Keratinocyte (primary cell): Measurements from ENCODE around the gene FBXW5. TPM values are rescaled to one million over a fixed set of nuclear protein-coding genes. Genes with fewer than 3 reads are reported as not detected.

Experiments used
- DNase-seq: peaks from one replicate; pipeline ENCODE4 v3.0.0-alpha.2; 2011; ENCODE audit warnings: low read depth, missing footprints, low spot score
- FAIRE-seq: peaks from 2 replicates; lab custom pipeline; 2011; peaks lifted over from hg19 to GRCh38; lab: Jason Lieb, UNC
- H2AFZ ChIP-seq: 2 replicates; pipeline ENCODE4 v1.6.0; 2012; ENCODE audit warnings: low read length, control low read depth, inconsistent platforms; ENCODE audit not compliant: control insufficient read depth
- H3K27ac ChIP-seq: 2 replicates; pipeline ENCODE4 v1.5.1; 2011; ENCODE audit warnings: low read length; ENCODE audit not compliant: control insufficient read depth, insufficient read depth
- H3K27me3 ChIP-seq: 3 replicates; pipeline ENCODE4 v1.6.0; 2011; ENCODE audit warnings: low read length; ENCODE audit not compliant: control insufficient read depth, insufficient read depth; ENCODE audit errors: extremely low read depth
- H3K36me3 ChIP-seq, 2 experiments: 2 replicates in 1 of 2; 3 replicates in 1 of 2; pipeline ENCODE4 v1.5.1; 2011; ENCODE audit warnings: low read length in 2 of 2, mild to moderate bottlenecking in 1 of 2; ENCODE audit not compliant: control insufficient read depth in 2 of 2, insufficient read depth in 2 of 2; ENCODE audit errors: extremely low read depth in 1 of 2
- H3K4me1 ChIP-seq: 3 replicates; pipeline ENCODE4 v1.5.1; 2011; ENCODE audit warnings: low read length; ENCODE audit not compliant: control insufficient read depth, insufficient read depth; ENCODE audit errors: extremely low read depth
- H3K4me2 ChIP-seq: 3 replicates; pipeline ENCODE4 v1.6.0; 2011; ENCODE audit warnings: low read depth, low read length; ENCODE audit not compliant: control insufficient read depth, insufficient read depth; ENCODE audit errors: extremely low read depth
- H3K4me3 ChIP-seq, 3 experiments: fragments of 200-600 bp in 1 of 3; sonication (generic) in 1 of 3; 2 replicates in 2 of 3; 3 replicates in 1 of 3; pipeline ENCODE4 v1.5.1; 2011 to 2016; ENCODE audit warnings: low read length in 3 of 3, mild to moderate bottlenecking in 3 of 3, control low read depth in 2 of 3, inconsistent platforms in 1 of 3, low read depth in 1 of 3, mixed read lengths in 1 of 3, mixed run types in 1 of 3, moderate library complexity in 1 of 3; ENCODE audit not compliant: control insufficient read depth in 2 of 3, insufficient read depth in 2 of 3; ENCODE audit errors: extremely low read depth in 1 of 3
- H3K79me2 ChIP-seq: 2 replicates; pipeline ENCODE4 v1.6.0; 2012; ENCODE audit warnings: low read length; ENCODE audit not compliant: control insufficient read depth, insufficient read depth
- H3K9ac ChIP-seq: 3 replicates; pipeline ENCODE4 v1.6.0; 2011; ENCODE audit warnings: low read length; ENCODE audit not compliant: control insufficient read depth, insufficient read depth; ENCODE audit errors: extremely low read depth
- H3K9me1 ChIP-seq: 3 replicates; pipeline ENCODE4 v1.6.0; 2011; ENCODE audit warnings: low read length; ENCODE audit not compliant: control insufficient read depth, insufficient read depth; ENCODE audit errors: extremely low read depth
- H3K9me3 ChIP-seq: 2 replicates; pipeline ENCODE4 v1.5.1; 2012; ENCODE audit warnings: low read depth, low read length; ENCODE audit not compliant: control insufficient read depth
- H4K20me1 ChIP-seq: 3 replicates; pipeline ENCODE4 v1.6.0; 2011; ENCODE audit warnings: low read length; ENCODE audit not compliant: control insufficient read depth, insufficient read depth; ENCODE audit errors: extremely low read depth
- EZH2 ChIP-seq: IDR thresholded peaks from one replicate; pipeline ENCODE4 v1.6.1; 2012; ENCODE audit warnings: inconsistent platforms, mild to moderate bottlenecking, low read length, moderate library complexity
- dilution Hi-C: fragments of 300-500 bp; cut with MboI; formaldehyde crosslinking; loops from one replicate; pipeline ENCODE4 v1.7.0; 2020; ENCODE audit warnings: low sequenced_read_pairs; ENCODE audit not compliant: extremely low pct_ligation_motif_present
- polyA plus RNA-seq, 5 experiments: library from polyadenylated mRNA; depleted of rRNA in 3 of 5; stranded (reverse) in 3 of 5; stranded (forward) in 1 of 5; unstranded in 1 of 5; fragments of >200 nt; gene quantifications; 1 replicate in 1 of 5; 2 replicates in 3 of 5; 3 replicates in 1 of 5; pipeline versions ENCODE4 v1.2.1 to v1.2.3, GENCODE V29; 2011 to 2012; ENCODE audit warnings: missing spikeins in 2 of 5, low read depth in 1 of 5, low replicate concordance in 1 of 5
- TF ChIP-seq, protein P1 (sequence below), 3 experiments: IDR thresholded peaks in 1 of 3; conservative IDR thresholded peaks in 1 of 3; optimal IDR thresholded peaks in 1 of 3; 2 replicates in 2 of 3; 3 replicates in 1 of 3; pipeline versions ENCODE3 to v1.5.1; 2011; ENCODE audit warnings: low read length in 3 of 3, mild to moderate bottlenecking in 3 of 3, moderate library complexity in 2 of 3, control low read depth in 1 of 3, inconsistent platforms in 1 of 3; ENCODE audit not compliant: insufficient read depth in 2 of 3; ENCODE audit errors: extremely low read depth in 1 of 3

FBXW5 gene
- polyA plus RNA-seq, 1 donor (not counting 4 experiments of a cell fraction or from before 2014, with no cell fraction given), result 23.0 TPM

DNA sequence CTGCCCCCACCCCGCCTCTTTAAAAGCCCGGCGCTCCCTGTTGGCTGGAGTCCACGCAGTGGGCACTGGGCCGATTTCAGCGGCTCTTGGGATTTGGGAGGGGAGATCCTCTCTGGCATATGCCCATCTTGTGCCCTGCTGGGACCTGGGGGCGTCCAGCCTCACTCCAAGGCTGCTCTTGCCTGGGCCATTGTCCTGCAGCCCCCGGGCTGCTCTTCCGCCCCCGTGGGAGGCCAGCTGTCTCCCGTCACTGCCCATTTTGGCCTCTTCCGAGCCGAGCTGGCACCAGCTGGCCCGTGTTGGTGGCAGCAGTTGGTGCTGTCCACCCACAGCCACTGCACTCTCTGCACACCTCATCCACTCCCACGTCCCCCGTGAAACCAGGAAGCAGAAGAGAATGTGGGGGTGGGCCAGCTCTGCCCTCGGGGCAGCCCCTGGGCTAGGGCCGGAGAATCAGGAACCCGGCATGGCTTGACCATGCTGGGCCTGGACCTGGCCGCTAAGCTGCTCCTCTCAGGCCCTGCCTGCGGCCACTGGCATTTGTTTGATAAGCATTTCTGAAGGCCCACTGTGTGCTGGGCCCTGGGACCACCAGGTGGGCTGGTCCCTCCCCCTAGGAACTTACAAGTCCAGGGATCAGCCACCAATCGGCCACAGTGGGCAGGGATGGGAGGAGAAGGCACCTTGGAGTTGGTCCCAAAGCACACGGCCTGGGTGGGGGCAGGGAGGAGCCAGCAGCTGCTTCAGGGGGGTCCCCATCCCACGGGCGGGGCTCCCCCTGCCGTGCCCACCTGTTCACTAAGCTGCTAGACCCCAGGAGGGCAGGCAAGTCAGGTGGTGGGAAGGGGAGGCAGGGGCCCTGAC, 2.7 kb upstream of the FBXW5 start:
- no peak overlapping the region for H3K27ac ChIP-seq
- no peaks in the 10 kb centered on the region for H3K27me3 ChIP-seq
- H3K4me1 ChIP-seq, result peaks cover 19% of the 10 kb centered on the region
- no peak overlapping the region for H3K4me2 ChIP-seq
- FAIRE-seq (no peak), DNase-seq (no peak)
- no peak overlapping the region for H2AFZ ChIP-seq
- dilution Hi-C loops, result loop anchor here (25.0 kb wide), 1 partner anchor 135 kb away; the partner anchor contains the start of gene RABL6
- H3K4me3 ChIP-seq, result no peak overlapping the region
- H3K36me3 ChIP-seq, result peaks cover under 1 to 3% of the 10 kb centered on the region in 2 experiments
- H3K9me3 ChIP-seq, result no peaks in the 10 kb centered on the region
- H4K20me1 ChIP-seq, result no peaks in the 10 kb centered on the region
- TF ChIP-seq EZH2, result no peak
- TF ChIP-seq, protein P1, sequence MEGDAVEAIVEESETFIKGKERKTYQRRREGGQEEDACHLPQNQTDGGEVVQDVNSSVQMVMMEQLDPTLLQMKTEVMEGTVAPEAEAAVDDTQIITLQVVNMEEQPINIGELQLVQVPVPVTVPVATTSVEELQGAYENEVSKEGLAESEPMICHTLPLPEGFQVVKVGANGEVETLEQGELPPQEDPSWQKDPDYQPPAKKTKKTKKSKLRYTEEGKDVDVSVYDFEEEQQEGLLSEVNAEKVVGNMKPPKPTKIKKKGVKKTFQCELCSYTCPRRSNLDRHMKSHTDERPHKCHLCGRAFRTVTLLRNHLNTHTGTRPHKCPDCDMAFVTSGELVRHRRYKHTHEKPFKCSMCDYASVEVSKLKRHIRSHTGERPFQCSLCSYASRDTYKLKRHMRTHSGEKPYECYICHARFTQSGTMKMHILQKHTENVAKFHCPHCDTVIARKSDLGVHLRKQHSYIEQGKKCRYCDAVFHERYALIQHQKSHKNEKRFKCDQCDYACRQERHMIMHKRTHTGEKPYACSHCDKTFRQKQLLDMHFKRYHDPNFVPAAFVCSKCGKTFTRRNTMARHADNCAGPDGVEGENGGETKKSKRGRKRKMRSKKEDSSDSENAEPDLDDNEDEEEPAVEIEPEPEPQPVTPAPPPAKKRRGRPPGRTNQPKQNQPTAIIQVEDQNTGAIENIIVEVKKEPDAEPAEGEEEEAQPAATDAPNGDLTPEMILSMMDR (optimal IDR thresholded peaks at IDR 0.05 in 1 of 3, IDR thresholded peaks at IDR 0.05 in 1 of 3, conservative IDR thresholded peaks at IDR 0.05 in 1 of 3; ENCODE audit: extremely low read depth in 1 of 3, insufficient read depth in 2 of 3, low read length in 3 of 3), result no peak
- no peak overlapping the region for H3K9ac ChIP-seq
- H3K9me1 ChIP-seq, result no peaks in the 10 kb centered on the region
- H3K79me2 ChIP-seq, result peaks cover 20% of the 10 kb centered on the region

DNA sequence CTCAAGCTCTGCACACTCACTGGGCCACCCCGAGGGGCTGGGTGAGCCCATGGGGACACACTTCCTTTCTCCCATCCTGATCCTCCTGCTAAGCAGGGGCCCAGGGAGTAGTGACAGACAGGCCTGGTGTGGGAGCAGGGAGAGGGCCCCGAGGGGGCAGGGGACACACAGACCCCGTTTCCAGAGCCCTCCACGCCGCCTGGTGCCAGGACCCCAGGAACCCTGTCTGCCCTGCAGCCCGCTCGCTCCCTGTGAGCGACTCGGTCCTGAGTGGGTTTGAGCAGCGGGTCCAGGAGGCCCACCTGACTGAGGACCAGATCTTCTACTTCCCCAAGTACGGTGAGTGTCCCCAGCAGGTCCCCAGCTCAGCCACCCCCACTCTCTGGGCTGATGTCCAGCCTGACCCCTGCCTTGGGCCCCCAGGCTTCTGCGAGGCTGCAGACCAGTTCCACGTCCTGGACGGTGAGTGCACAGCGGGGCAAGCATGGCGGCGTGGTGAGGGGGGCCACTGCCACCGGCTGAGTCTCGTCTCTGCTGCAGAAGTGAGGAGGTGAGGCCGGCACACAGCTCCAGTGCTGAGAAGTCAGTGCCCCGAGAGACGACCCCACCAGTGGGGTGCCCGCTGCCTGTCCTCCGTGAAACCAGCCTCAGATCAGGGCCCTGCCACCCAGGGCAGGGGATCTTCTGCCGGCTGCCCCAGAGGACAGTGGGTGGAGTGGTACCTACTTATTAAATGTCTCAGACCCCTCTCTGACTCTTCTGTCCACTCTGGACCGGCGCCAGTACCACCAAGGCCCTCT, 1.9 kb upstream of the FBXW5 start:
- FAIRE-seq (no peak), DNase-seq (no peak)
- Histone ChIP-seq H3K4me3 (no peak overlapping the region), H4K20me1 (no peaks in the 10 kb centered on the region), H3K79me2 (peaks cover 27% of the 10 kb centered on the region), H2AFZ (no peak overlapping the region), H3K9ac (no peak overlapping the region), H3K36me3 (peaks cover 6 to 8% of the 10 kb centered on the region in 2 experiments), H3K4me1 (peaks cover 19% of the 10 kb centered on the region), H3K27ac (no peak overlapping the region), H3K9me1 (no peaks in the 10 kb centered on the region), H3K4me2 (no peak overlapping the region), H3K27me3 (no peaks in the 10 kb centered on the region), H3K9me3 (no peaks in the 10 kb centered on the region)
- TF ChIP-seq, protein P1 (optimal IDR thresholded peaks at IDR 0.05 in 1 of 3, IDR thresholded peaks at IDR 0.05 in 1 of 3, conservative IDR thresholded peaks at IDR 0.05 in 1 of 3; ENCODE audit: extremely low read depth in 1 of 3, insufficient read depth in 2 of 3, low read length in 3 of 3), result no peak
- TF ChIP-seq EZH2, result no peak
- dilution Hi-C loops, result loop anchor here (25.0 kb wide), 1 partner anchor 134 kb away; the partner anchor contains the start of gene RABL6
